Left renal pelvis (tissue), 4 donors: ENCODE data around the gene TNFAIP2. TPM values are rescaled to one million over a fixed set of nuclear protein-coding genes. Genes with fewer than 3 reads are reported as not detected.

ENCODE experiments used
- DNase-seq, 4 donors: peaks; one replicate each; pipeline ENCODE4 v3.0.0-alpha.2; 2013; ENCODE audit warnings: low read depth in 4 of 4, low spot score in 3 of 4
- polyA plus RNA-seq, 4 donors: library from polyadenylated mRNA; unstranded; fragments of 120-200 nt; gene quantifications; one replicate each; pipeline ENCODE4 v1.2.1, GENCODE V29; 2013; ENCODE audit not compliant: insufficient read length in 4 of 4

The TNFAIP2 gene
- polyA plus RNA-seq = 10 to 100 TPM; 31.7 to 52.7 (median 44.7) TPM

DNA sequence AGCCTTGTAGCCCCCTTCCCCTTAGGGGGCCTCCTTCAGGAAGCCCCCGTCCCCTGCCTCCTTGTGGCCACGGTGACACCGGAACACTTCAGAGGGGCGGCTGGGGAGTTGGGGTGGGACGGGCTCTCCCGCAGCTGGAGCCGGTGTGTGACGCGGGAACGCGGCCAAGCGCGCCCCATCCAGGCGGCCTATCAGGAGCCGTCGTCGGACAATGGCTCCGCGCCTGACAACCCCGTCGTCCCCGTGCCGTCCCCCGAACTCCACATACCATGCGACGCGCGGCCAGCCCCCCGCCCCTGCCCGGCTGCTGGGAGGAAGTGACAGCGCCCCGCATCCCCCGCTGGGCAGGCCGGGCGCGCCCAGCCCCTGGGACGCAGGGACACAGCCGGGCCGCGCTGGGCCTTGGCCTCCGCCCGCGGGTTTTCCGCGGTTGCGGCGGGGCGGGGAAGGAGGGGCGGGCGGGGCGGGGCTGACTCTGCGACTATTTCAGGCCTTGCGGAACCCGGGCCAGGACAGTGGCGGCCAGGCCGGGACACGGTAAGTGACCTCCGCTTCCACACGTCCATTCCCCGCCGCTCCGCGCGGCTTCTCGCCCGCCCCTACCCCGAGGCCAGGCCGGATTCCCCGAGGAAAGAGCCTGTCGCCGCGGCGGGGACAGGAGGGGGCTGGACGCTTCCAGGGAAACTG, at the start of gene TNFAIP2:
TSS of gene TNFAIP2 (plus strand) at position 515 of the 687 bp plus-strand sequence. CDS start 2,997 bp downstream, outside the sequence.
- no peak for DNase-seq

DNA sequence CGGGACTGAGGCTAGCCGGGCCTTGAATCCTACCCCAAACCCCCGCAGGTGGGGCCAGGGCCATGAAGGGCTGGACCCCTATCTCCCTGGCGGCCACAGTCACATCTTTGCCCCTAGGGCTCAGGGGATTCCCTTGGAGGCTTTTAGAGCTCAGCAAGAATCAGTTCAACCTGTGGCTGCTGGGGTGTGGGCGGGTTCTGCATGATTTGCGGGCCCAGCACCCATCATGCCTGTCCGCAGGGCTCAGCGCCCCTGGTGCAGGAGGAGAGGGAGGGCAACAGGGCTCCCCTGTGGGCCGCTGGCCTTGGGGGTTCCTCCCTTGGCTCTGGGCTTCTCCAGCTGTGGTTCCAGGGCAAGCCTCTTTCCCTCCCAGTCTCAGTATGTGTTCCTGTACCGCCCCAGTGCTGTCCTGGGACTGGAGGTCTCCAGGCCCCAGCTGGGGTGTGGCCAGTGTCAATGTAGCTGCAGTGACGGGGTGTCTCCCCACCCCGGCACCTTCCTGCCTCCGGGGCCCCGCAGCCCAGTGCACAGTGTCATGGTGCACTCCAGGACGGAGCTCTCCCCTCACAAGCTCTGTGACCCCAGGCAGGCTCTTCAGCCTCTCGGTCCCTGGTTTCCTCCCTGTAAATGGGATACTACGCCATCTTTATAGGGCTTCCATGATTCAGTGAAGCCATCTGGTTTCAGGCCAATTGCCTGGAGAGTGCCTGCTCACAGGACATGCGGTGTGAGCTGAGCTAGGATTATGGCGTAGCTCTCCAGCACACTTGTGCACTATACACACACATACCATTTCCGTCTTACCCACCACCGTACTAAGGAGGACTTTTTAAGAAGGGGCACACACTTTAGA, 49.2 kb upstream of the TNFAIP2 start:
- DNase-seq = no peak

GRCh38 chr14:103074729-103075367, 48.4 kb upstream of the TNFAIP2 start:
- DNase-seq = no peak

- DNase-seq = peak in 2 of 4 donors; percentile 66 to 69
Observed at GRCh38 chr14:103078420-103078749, 44.9 kb upstream of the TNFAIP2 start.

GRCh38 chr14:103078860-103079587, 44.2 kb upstream of the TNFAIP2 start:
- DNase-seq = no peak

DNA sequence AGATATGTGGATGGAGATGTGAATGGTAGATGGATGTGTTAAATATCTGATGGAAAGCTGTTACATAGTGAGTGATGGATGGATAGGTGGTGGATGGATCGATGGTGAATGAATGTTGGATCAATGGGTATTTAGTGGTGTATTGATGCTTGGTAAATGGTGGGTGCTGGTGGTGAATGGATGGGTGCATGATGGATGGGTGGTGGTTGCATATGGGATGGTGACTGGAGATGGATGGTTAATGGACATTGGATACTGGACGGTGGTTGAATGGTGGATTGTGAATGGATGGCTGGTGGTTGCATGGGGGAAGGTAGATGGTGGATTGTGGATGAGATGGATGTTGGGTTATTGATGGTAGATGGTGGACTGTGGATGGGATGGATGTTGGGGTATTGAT, 41.3 kb upstream of the TNFAIP2 start:
- DNase-seq = no peak

DNA sequence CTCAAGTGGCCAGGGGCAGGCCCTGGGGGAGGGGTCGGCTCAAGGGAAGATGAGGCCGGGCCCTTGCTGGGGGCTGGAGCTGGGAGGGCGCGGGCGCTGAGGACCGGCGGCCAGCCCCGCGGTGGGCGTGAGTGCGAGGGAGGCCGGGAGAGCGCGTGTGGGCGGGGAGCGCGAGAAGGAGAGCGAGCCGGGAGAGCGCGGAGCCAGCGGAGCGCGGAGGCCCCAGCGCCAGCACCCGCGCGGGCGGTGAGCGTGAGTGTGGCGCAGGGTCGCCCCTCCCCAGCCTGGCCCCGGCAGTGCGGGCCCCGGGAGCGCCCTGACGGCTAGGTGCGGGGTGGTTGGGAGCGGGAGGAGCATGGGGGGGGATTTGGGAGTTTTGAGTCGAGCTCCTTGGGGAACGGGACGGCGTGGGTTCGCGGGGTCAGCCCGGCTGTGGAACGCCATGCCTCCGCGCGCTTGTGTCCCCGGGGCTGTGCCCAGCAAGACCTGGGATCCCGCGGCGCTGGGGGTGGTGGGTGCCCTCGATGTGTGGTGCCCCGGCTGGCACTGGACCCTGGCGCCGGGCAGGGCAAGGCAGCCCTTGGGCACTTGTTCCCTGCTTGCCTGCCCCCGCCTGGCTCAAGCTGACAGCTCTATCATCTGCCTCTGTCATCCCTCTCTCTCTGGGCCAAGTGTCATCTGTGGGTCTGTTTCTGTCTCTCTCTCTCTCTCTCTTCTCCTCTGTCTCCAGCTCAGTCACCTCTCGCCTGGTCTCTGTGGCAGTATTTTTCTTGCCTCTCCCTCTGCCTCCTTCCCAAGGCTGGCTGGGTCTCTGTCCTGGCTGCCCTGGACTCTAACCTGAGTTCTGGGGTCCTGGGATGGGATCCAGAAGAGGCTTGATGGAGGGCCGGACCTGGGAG, 39.0 kb upstream of the TNFAIP2 start, which contains the start of gene LBHD2:
TSS of gene LBHD2 (plus strand) at position 190 of the 899 bp plus-strand sequence. CDS start 1,803 bp downstream, outside the sequence.
- DNase-seq = no peak

DNA sequence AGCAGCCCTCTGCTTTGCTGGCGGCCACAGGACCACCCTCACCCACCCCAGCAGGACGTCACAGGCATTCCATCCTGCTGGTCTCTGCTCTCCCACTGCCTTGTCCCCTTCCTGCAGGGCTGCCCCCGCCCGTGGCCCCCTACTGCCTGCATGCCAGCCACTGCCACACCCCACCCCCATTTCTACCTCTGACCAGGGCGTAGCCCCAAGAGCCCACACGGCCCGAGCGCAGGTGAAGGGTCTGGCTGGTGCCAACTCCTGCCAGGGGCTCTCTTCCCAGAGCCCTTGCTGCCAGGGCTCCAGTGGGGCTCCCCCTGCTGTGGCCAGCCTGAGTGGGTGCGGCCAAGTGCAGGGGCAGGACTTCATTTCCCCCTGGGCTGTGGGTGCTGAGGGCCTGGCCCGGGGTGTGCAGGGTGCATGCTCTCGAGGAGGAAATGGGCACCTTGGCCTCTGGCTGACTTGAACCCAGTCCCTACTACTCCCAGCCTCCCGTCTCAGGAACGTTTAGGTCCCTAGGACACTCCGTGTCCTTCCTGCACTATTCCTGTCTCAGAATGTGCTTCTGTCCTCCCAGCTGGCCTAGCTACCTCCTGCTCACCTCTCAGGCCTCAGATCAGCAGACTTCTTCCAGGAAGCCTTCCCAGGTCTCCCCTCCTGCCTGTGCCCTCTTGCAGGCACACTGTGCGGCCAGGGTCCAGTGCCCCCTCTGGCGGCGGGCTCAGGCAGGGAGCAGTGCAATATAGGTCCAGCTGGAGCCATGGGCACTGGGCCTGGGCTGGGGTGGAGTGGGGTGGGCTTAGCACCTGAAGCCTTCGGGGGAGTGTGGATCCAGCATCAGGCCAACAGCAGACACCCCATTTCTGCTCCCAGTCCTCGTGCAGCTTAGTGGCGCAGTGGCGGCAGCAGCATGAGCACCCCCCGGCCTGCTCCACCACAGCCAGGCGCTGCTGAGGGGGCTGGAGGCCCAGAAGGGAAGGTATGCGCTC, 37.9 kb upstream of the TNFAIP2 start:
- DNase-seq = no peak

- DNase-seq = no peak
Observed at GRCh38 chr14:103086771-103087342, 36.4 kb upstream of the TNFAIP2 start.

DNA sequence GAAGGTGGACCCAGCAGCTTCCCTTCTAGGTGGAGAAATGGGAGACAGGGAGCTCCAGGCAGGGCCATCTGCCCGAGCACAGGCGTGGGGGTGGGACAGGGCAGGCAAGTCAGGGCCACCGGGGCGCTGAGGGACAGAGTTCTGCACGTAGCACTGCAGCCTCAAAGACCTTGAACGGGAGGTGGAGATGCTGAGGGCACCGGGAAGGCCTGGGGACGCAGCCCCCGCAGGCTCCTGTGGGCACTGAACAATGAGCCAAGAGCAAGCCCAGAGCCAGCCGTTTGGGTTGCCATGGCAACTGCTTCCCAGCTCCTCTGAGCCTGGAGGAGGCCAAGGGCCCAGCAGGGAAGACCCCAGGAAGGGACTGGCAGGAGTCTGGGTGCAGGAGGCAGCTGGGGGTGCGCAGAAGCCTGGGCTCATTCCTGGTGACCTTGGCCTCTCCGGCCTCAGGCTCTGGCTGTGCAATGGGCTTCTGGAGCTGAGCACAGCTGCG, 35.9 kb upstream of the TNFAIP2 start:
- no peak for DNase-seq

DNA sequence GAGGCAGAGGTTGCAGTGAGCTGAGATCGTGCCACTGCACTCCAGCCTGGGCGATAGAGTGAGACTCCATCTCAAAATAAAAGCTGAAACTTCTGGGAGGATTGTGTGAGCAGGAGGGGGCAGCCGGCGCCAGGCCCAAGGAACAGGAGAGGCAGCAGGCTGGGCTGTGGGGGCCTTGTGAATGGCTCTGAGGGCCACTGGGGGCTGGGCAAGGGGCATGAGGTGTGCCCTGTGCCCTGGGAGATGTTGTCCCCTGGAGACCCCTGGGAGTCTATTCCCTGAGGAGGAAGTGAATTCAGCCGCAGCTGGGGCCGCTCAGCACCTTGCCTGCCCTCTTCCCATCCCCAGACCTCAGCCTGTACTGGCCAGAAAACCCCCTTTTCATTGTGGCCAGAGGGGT, 34.3 kb upstream of the TNFAIP2 start:
- DNase-seq = no peak

DNA sequence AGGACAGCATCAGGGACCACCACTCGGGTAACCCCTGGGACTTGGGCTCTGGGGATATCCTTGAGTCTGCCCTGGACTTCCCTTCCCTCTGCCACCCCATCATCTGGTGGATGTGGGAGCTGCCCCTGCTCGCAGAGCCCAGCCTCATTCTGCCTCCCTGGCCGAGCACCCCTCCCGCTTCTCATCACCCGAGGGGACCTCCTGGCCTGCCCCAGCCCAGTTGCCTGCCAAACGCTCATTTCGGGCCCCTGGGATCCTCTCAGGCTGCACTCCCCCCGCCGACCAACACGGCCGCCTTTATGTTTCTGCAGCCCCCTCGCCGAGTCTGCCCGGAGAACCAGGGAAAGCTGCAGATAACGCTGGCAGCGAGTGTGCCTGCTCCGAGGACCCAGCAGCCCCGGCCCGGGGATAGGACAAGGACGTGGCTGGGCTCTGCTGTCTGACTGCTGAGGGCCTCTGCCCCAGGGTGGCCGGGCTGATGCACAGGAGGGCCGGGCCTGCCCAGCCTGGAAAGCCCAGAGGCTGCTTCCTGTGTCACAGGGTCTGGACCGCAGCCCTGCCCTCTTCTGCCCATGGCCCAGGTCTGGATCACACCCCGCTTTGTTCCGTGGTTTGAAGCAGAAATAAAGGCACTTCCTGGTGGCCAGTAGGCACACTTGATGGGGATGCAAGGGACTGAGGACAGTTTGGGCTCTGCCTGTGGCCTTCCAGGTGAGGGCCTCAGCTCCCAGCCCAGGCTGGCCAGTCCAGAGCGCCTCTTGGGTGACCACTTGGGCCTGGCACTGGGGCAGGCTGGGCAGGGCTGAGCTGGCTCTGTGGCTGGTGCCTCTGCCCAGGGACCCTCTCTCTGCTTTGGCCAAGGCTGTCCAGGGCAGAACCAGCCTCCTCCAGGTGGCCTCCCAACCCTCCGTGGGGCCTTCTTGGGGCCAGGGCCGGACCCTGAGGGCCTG, 33.6 kb upstream of the TNFAIP2 start:
- DNase-seq = no peak

DNA sequence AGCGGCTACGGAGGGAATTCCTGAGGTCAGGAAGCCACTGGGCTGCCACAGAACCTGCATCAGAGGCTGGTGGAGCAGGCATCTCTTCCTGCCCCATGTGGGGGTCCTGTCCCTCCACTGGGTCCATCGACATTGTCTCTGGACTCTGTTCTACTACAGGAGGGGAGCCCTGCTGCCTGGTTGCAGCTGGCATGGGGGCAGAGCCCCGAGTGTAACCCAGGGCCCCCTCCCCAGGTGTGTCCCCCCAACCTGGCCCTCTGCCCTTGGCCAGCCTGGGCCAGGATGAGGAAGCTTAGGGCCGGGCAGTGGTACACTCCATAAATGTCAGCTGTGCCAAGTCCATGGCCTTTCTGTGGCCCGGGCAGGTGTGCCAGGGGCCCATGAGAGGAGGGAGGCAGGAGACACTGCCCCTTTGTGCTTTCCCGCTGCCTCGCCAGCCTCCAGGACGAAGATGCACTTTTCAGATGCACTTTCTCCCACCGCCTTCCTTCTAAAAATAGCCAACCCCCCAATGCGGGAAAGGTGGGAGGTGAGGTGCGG, 32.7 kb upstream of the TNFAIP2 start:
- no peak for DNase-seq

DNA sequence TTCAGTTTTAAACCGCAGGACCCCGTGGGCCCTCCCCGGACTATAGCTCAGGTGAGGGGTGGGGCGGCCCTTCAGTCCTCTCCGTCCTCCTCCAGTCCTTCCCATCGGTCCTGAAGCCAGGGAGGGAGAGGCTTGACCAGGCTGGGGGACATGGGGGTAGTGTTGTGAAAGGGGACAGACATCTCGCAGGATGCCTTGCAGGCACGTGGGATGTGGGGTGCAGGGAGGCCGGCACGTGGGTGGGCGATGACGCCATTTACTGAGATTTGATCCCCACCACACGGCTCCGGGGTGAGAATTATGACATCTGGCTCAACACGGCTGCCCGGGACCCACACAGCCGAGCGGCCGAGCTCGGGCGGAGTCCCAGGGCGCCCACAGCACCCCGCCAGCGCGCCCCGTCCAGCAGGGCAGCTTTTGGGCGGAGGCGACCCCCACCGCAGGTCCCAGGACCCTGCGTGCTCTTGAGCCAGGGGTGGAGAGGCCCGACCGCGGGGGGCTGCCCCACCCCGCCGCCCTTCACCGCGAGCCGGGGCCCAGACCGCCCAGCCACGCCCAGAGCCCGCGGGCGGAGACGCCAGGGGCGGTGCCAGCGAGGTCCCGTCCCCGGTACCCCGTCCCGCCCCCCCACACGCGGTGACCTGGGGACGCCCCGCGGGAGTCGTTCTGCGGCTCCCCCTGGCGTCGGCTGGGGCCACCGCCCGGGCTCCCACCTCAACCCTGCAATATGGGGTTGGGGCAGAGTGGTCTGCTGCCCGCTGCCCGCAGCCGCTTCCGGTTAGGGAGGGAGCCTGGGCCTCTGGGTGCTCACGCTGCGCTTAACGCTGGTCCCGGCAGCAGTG, 32.0 kb upstream of the TNFAIP2 start:
- no peak for DNase-seq

GRCh38 chr14:103091883-103092222, 31.4 kb upstream of the TNFAIP2 start:
- DNase-seq = no peak
